GM21381 (cell line): ENCODE data around the gene ZMYM4.

ENCODE experiments used
- ATAC-seq: cut with Tn5 transposase; IDR thresholded peaks from one replicate; pipeline ENCODE4 v1.9.1; 2021; ENCODE audit warnings: mild to moderate bottlenecking, moderate library complexity; ENCODE audit not compliant: unreplicated experiment

The ZMYM4 gene

DNA sequence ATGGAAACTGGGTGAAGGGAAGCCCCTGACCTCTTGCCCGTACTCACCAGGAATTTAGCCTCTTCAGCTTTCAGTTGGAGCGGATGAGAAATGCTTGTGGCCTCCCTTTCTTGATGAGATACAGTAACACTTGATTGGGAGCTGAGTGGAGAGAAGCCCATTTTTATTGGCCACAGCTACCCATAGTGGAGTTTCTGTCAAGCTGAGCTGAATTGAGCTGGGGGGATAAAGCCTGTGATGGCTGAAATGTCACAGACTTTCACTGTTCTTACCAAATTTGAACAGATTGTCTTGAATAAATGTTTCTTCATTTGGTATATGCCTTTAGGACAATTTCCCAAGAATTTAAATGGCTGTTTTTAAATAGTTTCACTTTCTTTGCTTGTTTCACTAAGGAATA is 125.9 kb downstream of the ZMYM4 start:
- ATAC-seq = no peak

GRCh38 chr1:35398739-35399138 is 130.2 kb downstream of the ZMYM4 start:
- no peak for ATAC-seq

GRCh38 chr1:35401049-35401448 is 132.5 kb downstream of the ZMYM4 start:
- no peak for ATAC-seq

- no peak for ATAC-seq
Observed at GRCh38 chr1:35406103-35406502, 137.6 kb downstream of the ZMYM4 start.

GRCh38 chr1:35407743-35408142 is 139.2 kb downstream of the ZMYM4 start:
- no peak for ATAC-seq

DNA sequence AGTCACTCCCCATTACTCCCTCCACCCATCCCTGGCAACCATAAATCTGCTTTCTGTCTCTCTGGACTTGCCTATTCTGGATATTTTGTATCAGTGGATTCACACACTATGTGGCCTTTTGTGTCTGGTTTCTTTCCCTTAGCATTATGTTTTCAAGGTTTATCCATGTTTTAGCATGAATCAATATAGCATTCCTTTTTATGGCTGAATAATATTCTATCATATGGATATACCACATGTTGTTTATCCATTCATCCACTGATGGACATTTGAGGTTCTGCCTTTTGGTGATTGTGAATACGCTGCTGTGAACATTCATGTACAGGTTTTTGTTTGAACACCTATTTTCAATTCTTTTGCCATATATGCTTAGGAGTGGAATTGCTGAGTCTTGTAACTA is 140.4 kb downstream of the ZMYM4 start:
- no peak for ATAC-seq

- ATAC-seq = no peak
Observed at GRCh38 chr1:35426097-35426586, 157.6 kb downstream of the ZMYM4 start.

GRCh38 chr1:35428360-35428759 is 159.9 kb downstream of the ZMYM4 start:
- no peak for ATAC-seq

- no peak for ATAC-seq
Observed at GRCh38 chr1:35430762-35431161, 162.3 kb downstream of the ZMYM4 start.

- no peak for ATAC-seq
Observed at GRCh38 chr1:35431173-35431599, 162.7 kb downstream of the ZMYM4 start.

DNA sequence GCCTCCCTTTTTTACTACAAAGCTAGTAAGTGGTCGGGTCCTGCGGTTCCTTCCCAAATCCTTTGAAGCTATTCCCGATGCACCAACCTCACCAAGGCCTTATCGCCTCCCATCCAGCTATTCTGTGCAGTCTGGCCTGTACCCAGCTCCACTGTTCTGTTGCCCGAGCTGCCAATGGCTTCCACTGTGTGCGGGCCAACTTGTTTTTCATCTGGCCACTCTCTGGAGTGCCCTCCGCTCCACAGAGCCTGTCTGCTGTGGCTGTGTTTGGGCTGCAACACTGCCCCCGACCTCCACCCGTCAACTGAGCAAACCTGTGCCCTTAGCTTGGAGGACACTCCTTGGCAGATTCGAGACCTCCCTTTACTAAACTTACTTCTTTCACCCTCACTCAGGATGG is 163.7 kb downstream of the ZMYM4 start:
- no peak for ATAC-seq

GRCh38 chr1:35433714-35434113 is 165.2 kb downstream of the ZMYM4 start:
- ATAC-seq = no peak

DNA sequence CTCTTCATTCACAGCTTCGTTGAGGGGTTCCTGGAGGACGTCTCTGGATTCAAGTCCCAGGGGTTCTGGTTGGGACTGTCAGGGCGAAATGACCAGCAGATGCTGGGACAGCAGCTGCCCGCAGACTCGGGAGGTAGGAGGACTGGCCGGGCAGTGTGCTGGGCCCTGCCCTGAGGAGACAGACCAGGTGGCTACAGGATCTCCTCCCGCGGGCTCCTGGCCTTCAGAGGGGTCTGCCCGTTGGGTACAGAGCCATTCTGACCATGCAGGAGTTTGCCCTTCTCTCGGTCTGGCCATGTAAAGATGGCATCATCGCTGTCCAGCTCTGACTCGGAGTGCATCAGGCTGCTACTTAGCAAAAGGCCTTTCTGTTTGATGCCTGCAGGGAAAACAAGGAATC is 166.2 kb downstream of the ZMYM4 start:
- no peak for ATAC-seq

- ATAC-seq = no peak
Observed at GRCh38 chr1:35436078-35436477, 167.6 kb downstream of the ZMYM4 start.

DNA sequence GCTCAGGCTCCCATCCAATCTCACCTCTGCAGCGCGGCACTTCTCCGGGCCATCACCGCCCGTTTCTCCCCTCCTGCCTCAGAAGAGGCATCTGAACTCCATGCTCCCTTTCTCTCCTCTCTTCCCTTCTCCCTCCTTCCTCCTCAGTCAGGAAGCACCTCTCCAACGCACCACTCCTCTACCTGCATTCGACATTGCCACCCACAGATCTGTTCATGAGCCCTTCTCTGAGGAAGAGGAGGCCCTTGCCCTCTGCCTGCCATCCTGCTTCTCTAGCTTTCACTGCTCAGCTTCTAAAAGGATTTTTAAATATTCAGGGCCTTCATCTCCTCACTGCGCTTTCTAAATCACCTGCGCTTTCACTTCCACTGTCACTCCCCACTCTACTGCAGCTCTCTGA is 168.7 kb downstream of the ZMYM4 start:
- ATAC-seq = no peak

DNA sequence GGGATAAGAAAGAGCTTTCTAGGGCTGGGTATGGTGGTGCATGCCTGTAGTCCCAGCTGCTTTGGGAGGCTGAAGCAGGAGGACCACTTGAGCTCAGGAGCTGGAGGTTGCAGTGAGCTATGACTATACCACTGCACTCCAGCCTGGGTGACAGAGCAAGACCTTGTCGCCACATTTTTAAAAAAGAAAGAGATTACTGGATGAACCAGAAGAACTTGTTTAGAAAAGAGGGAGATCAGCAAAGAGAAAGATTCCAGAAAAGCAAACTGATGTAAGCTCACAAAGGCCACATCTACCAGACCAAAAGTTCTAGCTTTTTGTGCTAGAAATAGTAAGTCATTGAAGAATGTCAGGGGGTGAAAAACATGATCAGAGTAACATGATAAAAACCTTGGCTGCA is 171.1 kb downstream of the ZMYM4 start:
- no peak for ATAC-seq

- no peak for ATAC-seq
Observed at GRCh38 chr1:35441926-35442579, 173.5 kb downstream of the ZMYM4 start.

GRCh38 chr1:35442734-35443133 is 174.2 kb downstream of the ZMYM4 start:
- no peak for ATAC-seq

GRCh38 chr1:35443768-35444518 is 175.4 kb downstream of the ZMYM4 start:
- ATAC-seq = no peak

GRCh38 chr1:35444519-35444774 is 175.9 kb downstream of the ZMYM4 start:
- no peak for ATAC-seq

GRCh38 chr1:35447278-35447677 is 178.8 kb downstream of the ZMYM4 start:
- no peak for ATAC-seq

GRCh38 chr1:35448344-35448801 is 179.9 kb downstream of the ZMYM4 start:
- no peak for ATAC-seq
